ENCODE measurements around the gene TOP2B.

- TF ChIP-seq TAF1 (conservative IDR thresholded peaks at IDR 0.05), result no peak
- no peak for TF ChIP-seq CTCF (IDR thresholded peaks at IDR 0.05; ENCODE audit: low read depth, low read length, missing input control)
- no peak for TF ChIP-seq JUND (IDR thresholded peaks at IDR 0.05)
- TF ChIP-seq RAD21 (IDR thresholded peaks at IDR 0.05), result no peak
- no peak for TF ChIP-seq EGR1 (IDR thresholded peaks at IDR 0.05; ENCODE audit: low read depth in 2 of 2)
Observed at GRCh38 chr3:25567806-25568524, 96.7 kb downstream of the TOP2B start.
